SK-N-SH treated with all-trans-retinoic acid at 6 μM for 48 hours (cell line): ENCODE data around the gene POLR2F.

Source experiments
- ATAC-seq: fragments of 200-7000 bp; cut with Tn5 transposase; 3 replicates; pipeline ENCODE4 v1.9.1; 2020; ENCODE audit warnings: mild to moderate bottlenecking, moderate library complexity
- ARNTL ChIP-seq: fragments of 450-650 bp; formaldehyde crosslinking; IDR thresholded peaks from 2 replicates; pipeline ENCODE4 v1.5.0; 2020; ENCODE audit warnings: low read depth, mild to moderate bottlenecking, moderate library complexity, borderline replicate concordance
- BACH2 ChIP-seq: fragments of 250-450 bp; sonication (Bioruptor Pico); IDR thresholded peaks from 2 replicates; pipeline ENCODE4 v1.9.0; 2021; ENCODE audit warnings: mild to moderate bottlenecking, borderline replicate concordance
- CSDC2 ChIP-seq: fragments of 250-450 bp; sonication (Bioruptor Pico); IDR thresholded peaks from 2 replicates; pipeline ENCODE4 v1.5.0; 2020; ENCODE audit warnings: mild to moderate bottlenecking, moderate library complexity
- ISL1 ChIP-seq: fragments of 250-450 bp; sonication (Bioruptor Pico); IDR thresholded peaks from 2 replicates; pipeline ENCODE4 v2.1.2; 2022; ENCODE audit warnings: mild to moderate bottlenecking, moderate library complexity
- OSR1 ChIP-seq: fragments of 250-450 bp; sonication (Bioruptor Pico); IDR thresholded peaks from 2 replicates; pipeline ENCODE4 v1.8.0; 2022; ENCODE audit warnings: moderate library complexity, mild to moderate bottlenecking, inconsistent platforms
- PPARA ChIP-seq: fragments of 250-450 bp; sonication (Bioruptor Pico); IDR thresholded peaks from 2 replicates; pipeline ENCODE4 v1.5.0; 2020; ENCODE audit warnings: mild to moderate bottlenecking, borderline replicate concordance
- RARB ChIP-seq: fragments of 250-450 bp; sonication (Bioruptor Pico); IDR thresholded peaks from 2 replicates; pipeline ENCODE4 v1.8.0; 2021; ENCODE audit warnings: mild to moderate bottlenecking, moderate library complexity
- SNAI2 ChIP-seq: fragments of 250-450 bp; sonication (Bioruptor Pico); IDR thresholded peaks from 2 replicates; pipeline ENCODE4 v1.5.0; 2020; ENCODE audit warnings: mild to moderate bottlenecking, moderate library complexity
- TCF4 ChIP-seq: fragments of 250-450 bp; sonication (Bioruptor Pico); IDR thresholded peaks from 2 replicates; pipeline ENCODE4 v1.8.0; 2021; ENCODE audit warnings: mild to moderate bottlenecking, moderate library complexity, borderline replicate concordance
- TSHZ2 ChIP-seq: fragments of 250-450 bp; sonication (Bioruptor Pico); IDR thresholded peaks from 2 replicates; pipeline ENCODE4 v1.5.0; 2020; ENCODE audit warnings: mild to moderate bottlenecking, moderate library complexity
- ZC3H10 ChIP-seq: fragments of 250-450 bp; sonication (Bioruptor Pico); IDR thresholded peaks from 2 replicates; pipeline ENCODE4 v1.5.1; 2021; ENCODE audit warnings: mild to moderate bottlenecking, moderate library complexity
- ZFP3 ChIP-seq: fragments of 250-450 bp; sonication (Bioruptor Pico); IDR thresholded peaks from 2 replicates; pipeline ENCODE4 v1.5.0; 2020; ENCODE audit warnings: mild to moderate bottlenecking, moderate library complexity
- ZFP30 ChIP-seq: fragments of 450-650 bp; formaldehyde crosslinking; IDR thresholded peaks from 2 replicates; pipeline ENCODE4 v1.5.0; 2022; ENCODE audit warnings: mild to moderate bottlenecking, moderate library complexity
- ZNF565 ChIP-seq: fragments of 450-650 bp; formaldehyde crosslinking; conservative IDR thresholded peaks from 2 replicates; pipeline ENCODE4 v1.5.0; 2020; ENCODE audit warnings: low read depth, mild to moderate bottlenecking, moderate library complexity
- ZNF70 ChIP-seq: fragments of 450-650 bp; formaldehyde crosslinking; IDR thresholded peaks from 2 replicates; pipeline ENCODE4 v1.5.0; 2020; ENCODE audit warnings: mild to moderate bottlenecking, moderate library complexity
- ZNF8 ChIP-seq: fragments of 450-650 bp; formaldehyde crosslinking; IDR thresholded peaks from 2 replicates; pipeline ENCODE4 v1.5.0; 2020; ENCODE audit warnings: mild to moderate bottlenecking, moderate library complexity
- TF ChIP-seq, protein P1 (sequence below): fragments of 250-450 bp; sonication (Bioruptor Pico); IDR thresholded peaks from 2 replicates; pipeline ENCODE4 v1.8.0; 2021; ENCODE audit warnings: low read depth, mild to moderate bottlenecking, moderate library complexity, borderline replicate concordance
- TF ChIP-seq, protein P2 (sequence below): fragments of 250-450 bp; sonication (Bioruptor Pico); IDR thresholded peaks from 2 replicates; pipeline ENCODE4 v1.5.1; 2020; ENCODE audit warnings: low read depth, mild to moderate bottlenecking, moderate library complexity
- TF ChIP-seq, protein P3 (sequence below): fragments of 250-450 bp; sonication (Bioruptor Pico); IDR thresholded peaks from 2 replicates; pipeline ENCODE4 v1.8.0; 2020; ENCODE audit warnings: mild to moderate bottlenecking, moderate library complexity, borderline replicate concordance

Gene POLR2F

GRCh38 chr22:37918580-37919270 lies 34.8 kb upstream of the POLR2F start:
- ATAC-seq: no peak
- TF ChIP-seq, protein P1, sequence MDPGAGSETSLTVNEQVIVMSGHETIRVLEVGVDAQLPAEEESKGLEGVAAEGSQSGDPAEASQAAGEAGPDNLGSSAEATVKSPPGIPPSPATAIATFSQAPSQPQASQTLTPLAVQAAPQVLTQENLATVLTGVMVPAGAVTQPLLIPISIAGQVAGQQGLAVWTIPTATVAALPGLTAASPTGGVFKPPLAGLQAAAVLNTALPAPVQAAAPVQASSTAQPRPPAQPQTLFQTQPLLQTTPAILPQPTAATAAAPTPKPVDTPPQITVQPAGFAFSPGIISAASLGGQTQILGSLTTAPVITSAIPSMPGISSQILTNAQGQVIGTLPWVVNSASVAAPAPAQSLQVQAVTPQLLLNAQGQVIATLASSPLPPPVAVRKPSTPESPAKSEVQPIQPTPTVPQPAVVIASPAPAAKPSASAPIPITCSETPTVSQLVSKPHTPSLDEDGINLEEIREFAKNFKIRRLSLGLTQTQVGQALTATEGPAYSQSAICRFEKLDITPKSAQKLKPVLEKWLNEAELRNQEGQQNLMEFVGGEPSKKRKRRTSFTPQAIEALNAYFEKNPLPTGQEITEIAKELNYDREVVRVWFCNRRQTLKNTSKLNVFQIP: no peak
- TF ChIP-seq ZFP30 (CRISPR knock-in tag): no peak
- no peak for TF ChIP-seq ZNF565 (CRISPR knock-in tag)
- TF ChIP-seq CSDC2: no peak

- no peak for TF ChIP-seq RARB (CRISPR knock-in tag)
- TF ChIP-seq ZNF565 (CRISPR knock-in tag): no peak
- TF ChIP-seq ZFP3: no peak
- TF ChIP-seq, protein P2, sequence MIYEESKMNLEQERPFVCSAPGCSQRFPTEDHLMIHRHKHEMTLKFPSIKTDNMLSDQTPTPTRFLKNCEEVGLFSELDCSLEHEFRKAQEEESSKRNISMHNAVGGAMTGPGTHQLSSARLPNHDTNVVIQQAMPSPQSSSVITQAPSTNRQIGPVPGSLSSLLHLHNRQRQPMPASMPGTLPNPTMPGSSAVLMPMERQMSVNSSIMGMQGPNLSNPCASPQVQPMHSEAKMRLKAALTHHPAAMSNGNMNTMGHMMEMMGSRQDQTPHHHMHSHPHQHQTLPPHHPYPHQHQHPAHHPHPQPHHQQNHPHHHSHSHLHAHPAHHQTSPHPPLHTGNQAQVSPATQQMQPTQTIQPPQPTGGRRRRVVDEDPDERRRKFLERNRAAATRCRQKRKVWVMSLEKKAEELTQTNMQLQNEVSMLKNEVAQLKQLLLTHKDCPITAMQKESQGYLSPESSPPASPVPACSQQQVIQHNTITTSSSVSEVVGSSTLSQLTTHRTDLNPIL (CRISPR knock-in tag): no peak
- no peak for TF ChIP-seq BACH2 (CRISPR knock-in tag)
- no peak for TF ChIP-seq PPARA
- TF ChIP-seq TCF4 (CRISPR knock-in tag): no peak
- no peak for TF ChIP-seq SNAI2
- TF ChIP-seq ZNF70 (CRISPR knock-in tag): no peak
Observed at GRCh38 chr22:37920126-37920525, 33.4 kb upstream of the POLR2F start.

GRCh38 chr22:37922191-37922590 lies 31.3 kb upstream of the POLR2F start:
- no peak for TF ChIP-seq ARNTL (CRISPR knock-in tag)
- peak; percentile 40; the same call in 2 of the 3 replicates for ATAC-seq

More at GRCh38 chr22:37920126-37920525, 33.4 kb upstream of the POLR2F start:
- ATAC-seq: no peak

DNA sequence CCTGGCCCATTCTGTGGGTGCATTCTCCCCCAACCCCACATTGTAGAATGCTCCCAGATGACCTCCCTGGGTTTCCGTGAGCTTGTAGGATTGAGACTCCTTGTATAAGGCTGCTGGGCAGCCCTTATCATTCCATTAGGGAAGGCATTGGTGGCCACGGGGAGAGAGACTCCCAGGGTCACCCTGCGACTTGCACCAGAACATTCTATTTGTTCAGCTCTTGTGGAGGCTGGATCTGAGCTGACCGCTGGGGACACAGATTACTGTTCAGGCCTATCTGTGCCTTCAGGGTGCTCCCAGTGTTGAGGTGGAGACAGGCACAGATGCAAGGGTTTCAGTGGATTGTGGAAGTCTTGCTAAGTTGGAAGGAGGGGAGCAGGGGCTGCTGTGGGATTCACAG lies 29.6 kb upstream of the POLR2F start:
- no peak for TF ChIP-seq CSDC2
- TF ChIP-seq, protein P3, sequence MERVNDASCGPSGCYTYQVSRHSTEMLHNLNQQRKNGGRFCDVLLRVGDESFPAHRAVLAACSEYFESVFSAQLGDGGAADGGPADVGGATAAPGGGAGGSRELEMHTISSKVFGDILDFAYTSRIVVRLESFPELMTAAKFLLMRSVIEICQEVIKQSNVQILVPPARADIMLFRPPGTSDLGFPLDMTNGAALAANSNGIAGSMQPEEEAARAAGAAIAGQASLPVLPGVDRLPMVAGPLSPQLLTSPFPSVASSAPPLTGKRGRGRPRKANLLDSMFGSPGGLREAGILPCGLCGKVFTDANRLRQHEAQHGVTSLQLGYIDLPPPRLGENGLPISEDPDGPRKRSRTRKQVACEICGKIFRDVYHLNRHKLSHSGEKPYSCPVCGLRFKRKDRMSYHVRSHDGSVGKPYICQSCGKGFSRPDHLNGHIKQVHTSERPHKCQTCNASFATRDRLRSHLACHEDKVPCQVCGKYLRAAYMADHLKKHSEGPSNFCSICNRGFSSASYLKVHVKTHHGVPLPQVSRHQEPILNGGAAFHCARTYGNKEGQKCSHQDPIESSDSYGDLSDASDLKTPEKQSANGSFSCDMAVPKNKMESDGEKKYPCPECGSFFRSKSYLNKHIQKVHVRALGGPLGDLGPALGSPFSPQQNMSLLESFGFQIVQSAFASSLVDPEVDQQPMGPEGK (CRISPR knock-in tag): no peak
- TF ChIP-seq ZC3H10 (CRISPR knock-in tag): no peak
- no peak for TF ChIP-seq ISL1 (CRISPR knock-in tag)
- no peak for TF ChIP-seq OSR1 (CRISPR knock-in tag)
- TF ChIP-seq ZNF8 (CRISPR knock-in tag): no peak
- TF ChIP-seq, protein P1: no peak
- TF ChIP-seq ZNF70 (CRISPR knock-in tag): no peak
- no peak for TF ChIP-seq RARB (CRISPR knock-in tag)
- TF ChIP-seq TSHZ2: no peak
- ATAC-seq: no peak
